Measurements from ENCODE around the gene REPIN1. TPM values are rescaled to one million over a fixed set of nuclear protein-coding genes. Genes with fewer than 3 reads are reported as not detected.

REPIN1 gene
- total and polyA plus RNA-seq, 9 of the 15 experiments (the other 6 are each of a cell fraction or from before 2014, with no cell fraction given), result 8.1 to 283 (median 94.3) TPM

DNA sequence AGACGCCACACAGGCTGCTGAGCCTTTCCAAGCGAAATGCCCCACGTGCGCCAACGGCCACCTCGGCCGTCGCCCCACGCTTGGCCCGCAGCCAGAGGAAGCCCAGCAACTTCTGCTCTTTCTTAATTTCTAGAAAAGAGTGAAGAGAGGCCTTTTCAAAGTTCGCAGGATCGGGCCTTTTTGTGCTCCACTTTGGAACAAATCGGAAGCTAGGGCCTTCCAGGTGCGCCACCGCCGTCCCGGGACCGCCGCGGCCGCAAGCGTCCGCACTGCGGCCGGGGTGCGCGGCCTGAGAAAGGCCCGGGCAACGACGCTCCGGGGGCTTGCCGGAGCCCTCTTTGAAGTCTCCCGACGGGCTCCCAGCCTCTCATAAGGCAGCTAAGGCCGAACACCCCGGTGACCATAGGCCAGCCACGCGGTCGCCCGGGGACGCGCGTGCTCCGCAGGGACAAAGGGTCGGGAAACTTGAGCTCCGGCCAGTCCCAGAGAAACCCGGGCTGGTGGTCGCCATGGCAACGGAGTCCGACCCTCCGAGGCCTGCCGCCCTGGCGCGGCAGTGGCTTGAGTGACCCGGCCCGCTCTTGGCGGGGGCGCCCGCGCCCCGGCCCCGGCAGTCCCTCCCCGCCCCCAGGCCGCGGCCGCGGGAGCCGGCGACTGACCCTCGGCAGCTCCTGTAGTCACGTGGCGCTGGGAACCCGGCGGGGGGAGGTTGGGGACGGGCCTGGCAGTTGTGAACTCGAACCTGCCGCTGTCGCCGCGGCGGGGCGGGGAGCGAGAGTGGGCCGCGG, at the start of gene REPIN1 (continued):
- no peak for TF ChIP-seq NR2C2 (CRISPR knock-in tag; IDR thresholded peaks at IDR 0.05)
- peak; percentile 79 for TF ChIP-seq NR2C2 (tag; IDR thresholded peaks at IDR 0.05)
- no peak for TF ChIP-seq POLR3G (IDR thresholded peaks at IDR 0.05; ENCODE audit: extremely low read depth, insufficient read length, insufficient replicate concordance)
- no peak for TF ChIP-seq KAT8 (IDR thresholded peaks at IDR 0.05; ENCODE audit: low read depth)
- TF ChIP-seq CAMTA2 (CRISPR knock-in tag; conservative IDR thresholded peaks at IDR 0.05), result no peak
- no peak for TF ChIP-seq MAFG (tag; conservative IDR thresholded peaks at IDR 0.05)
- peak; percentile 16; the same call in 1 of the 2 replicates for TF ChIP-seq TOE1 (IDR thresholded peaks at IDR 0.05; ENCODE audit: borderline replicate concordance)
- TF ChIP-seq TOE1 (CRISPR knock-in tag; IDR thresholded peaks at IDR 0.05; ENCODE audit: borderline replicate concordance, low read depth), result no peak
- no peak for TF ChIP-seq ZNF124 (CRISPR knock-in tag; IDR thresholded peaks at IDR 0.05)
- TF ChIP-seq MCM3 (IDR thresholded peaks at IDR 0.05), result no peak
- no peak for TF ChIP-seq ZNF146 (CRISPR knock-in tag; IDR thresholded peaks at IDR 0.05; ENCODE audit: unreplicated experiment)
- TF ChIP-seq, protein P1, sequence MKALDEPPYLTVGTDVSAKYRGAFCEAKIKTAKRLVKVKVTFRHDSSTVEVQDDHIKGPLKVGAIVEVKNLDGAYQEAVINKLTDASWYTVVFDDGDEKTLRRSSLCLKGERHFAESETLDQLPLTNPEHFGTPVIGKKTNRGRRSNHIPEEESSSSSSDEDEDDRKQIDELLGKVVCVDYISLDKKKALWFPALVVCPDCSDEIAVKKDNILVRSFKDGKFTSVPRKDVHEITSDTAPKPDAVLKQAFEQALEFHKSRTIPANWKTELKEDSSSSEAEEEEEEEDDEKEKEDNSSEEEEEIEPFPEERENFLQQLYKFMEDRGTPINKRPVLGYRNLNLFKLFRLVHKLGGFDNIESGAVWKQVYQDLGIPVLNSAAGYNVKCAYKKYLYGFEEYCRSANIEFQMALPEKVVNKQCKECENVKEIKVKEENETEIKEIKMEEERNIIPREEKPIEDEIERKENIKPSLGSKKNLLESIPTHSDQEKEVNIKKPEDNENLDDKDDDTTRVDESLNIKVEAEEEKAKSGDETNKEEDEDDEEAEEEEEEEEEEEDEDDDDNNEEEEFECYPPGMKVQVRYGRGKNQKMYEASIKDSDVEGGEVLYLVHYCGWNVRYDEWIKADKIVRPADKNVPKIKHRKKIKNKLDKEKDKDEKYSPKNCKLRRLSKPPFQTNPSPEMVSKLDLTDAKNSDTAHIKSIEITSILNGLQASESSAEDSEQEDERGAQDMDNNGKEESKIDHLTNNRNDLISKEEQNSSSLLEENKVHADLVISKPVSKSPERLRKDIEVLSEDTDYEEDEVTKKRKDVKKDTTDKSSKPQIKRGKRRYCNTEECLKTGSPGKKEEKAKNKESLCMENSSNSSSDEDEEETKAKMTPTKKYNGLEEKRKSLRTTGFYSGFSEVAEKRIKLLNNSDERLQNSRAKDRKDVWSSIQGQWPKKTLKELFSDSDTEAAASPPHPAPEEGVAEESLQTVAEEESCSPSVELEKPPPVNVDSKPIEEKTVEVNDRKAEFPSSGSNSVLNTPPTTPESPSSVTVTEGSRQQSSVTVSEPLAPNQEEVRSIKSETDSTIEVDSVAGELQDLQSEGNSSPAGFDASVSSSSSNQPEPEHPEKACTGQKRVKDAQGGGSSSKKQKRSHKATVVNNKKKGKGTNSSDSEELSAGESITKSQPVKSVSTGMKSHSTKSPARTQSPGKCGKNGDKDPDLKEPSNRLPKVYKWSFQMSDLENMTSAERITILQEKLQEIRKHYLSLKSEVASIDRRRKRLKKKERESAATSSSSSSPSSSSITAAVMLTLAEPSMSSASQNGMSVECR (CRISPR knock-in tag; IDR thresholded peaks at IDR 0.05), result no peak
- TF ChIP-seq FOXP1 (CRISPR knock-in tag; IDR thresholded peaks at IDR 0.05), result peak; percentile 89
- TF ChIP-seq TARDBP (IDR thresholded peaks at IDR 0.05), result peak; percentile 69
- TF ChIP-seq ZKSCAN3 (CRISPR knock-in tag; IDR thresholded peaks at IDR 0.05), result no peak
- TF ChIP-seq BMI1 (IDR thresholded peaks at IDR 0.05; ENCODE audit: low read length), result peak; percentile 69; the same call in 1 of the 2 replicates

All from K562 (cell line).